Measurements from ENCODE around the gene NXPE4.

GRCh38 chr11:114525682-114526081 lies 69.9 kb downstream of the NXPE4 start:
- TF ChIP-seq TAF1 (IDR thresholded peaks at IDR 0.05; ENCODE audit: low read depth) (no peak), YY1 (IDR thresholded peaks at IDR 0.05; ENCODE audit: low read depth) (no peak), MAX (IDR thresholded peaks at IDR 0.05) (no peak), REST (IDR thresholded peaks at IDR 0.05; ENCODE audit: low read depth) (no peak), USF1 (IDR thresholded peaks at IDR 0.05) (no peak)

Measured in Ishikawa (cell line).